Measurements from ENCODE around the gene REPS1.

Gene REPS1

GRCh38 chr6:138965291-138965874, 22.7 kb downstream of the REPS1 start:
- H3K27me3 ChIP-seq (ENCODE audit: insufficient read depth, low read length): no peaks in the 10 kb centered on the region
- H3K23ac ChIP-seq (ENCODE audit: low read length): no peak overlapping the region
- H3K36me3 ChIP-seq (ENCODE audit: control insufficient read depth in 1 of 2, insufficient read depth in 2 of 2, low read length in 2 of 2): no peaks in the 10 kb centered on the region
- peaks cover under 1% of the 10 kb centered on the region for H3K79me2 ChIP-seq (ENCODE audit: control insufficient read depth, insufficient read depth, low read length, poor library complexity)
- H4K91ac ChIP-seq (ENCODE audit: low read depth, low read length): no peak overlapping the region
- no peak overlapping the region for H2BK12ac ChIP-seq (ENCODE audit: low read length)
- H4K8ac ChIP-seq (ENCODE audit: low read depth, low read length): no peak overlapping the region
- H3K27ac ChIP-seq (ENCODE audit: low read depth, low read length): no peak overlapping the region
- no peak overlapping the region for H2AK5ac ChIP-seq (ENCODE audit: low read length)
- H3K79me1 ChIP-seq (ENCODE audit: low read length): no peaks in the 10 kb centered on the region
- H3K14ac ChIP-seq (ENCODE audit: low read length): no peak overlapping the region
- H3K9ac ChIP-seq (ENCODE audit: low read length): no peak overlapping the region
- no peak overlapping the region for H2AFZ ChIP-seq (ENCODE audit: insufficient read depth, low read length, poor library complexity)
- H4K12ac ChIP-seq (ENCODE audit: low read depth, low read length): no peak overlapping the region
- H3K9me3 ChIP-seq (ENCODE audit: insufficient read depth, low read depth, low read length): no peaks in the 10 kb centered on the region
- no CpG with 5 or more reads among the region's 4 CpGs for WGBS (ENCODE audit: extremely low coverage, insufficient coverage, insufficient read length)
- H3K4me3 ChIP-seq (ENCODE audit: low read depth, low read length): no peak overlapping the region
- no peak overlapping the region for H2BK5ac ChIP-seq (ENCODE audit: low read depth, low read length, poor library complexity)
- DNase-seq: no peak
- H3K18ac ChIP-seq (ENCODE audit: low read length): no peak overlapping the region
- no peak overlapping the region for H3K4ac ChIP-seq (ENCODE audit: low read depth, low read length)
- H2BK120ac ChIP-seq (ENCODE audit: insufficient read depth, low read length, poor library complexity): no peak overlapping the region
- H3K4me1 ChIP-seq (ENCODE audit: control insufficient read depth in 1 of 2, insufficient read depth in 2 of 2, low read length in 2 of 2): no peaks in the 10 kb centered on the region
- H3K4me2 ChIP-seq (ENCODE audit: low read length): no peak overlapping the region

- H2BK5ac ChIP-seq (ENCODE audit: low read depth, low read length, poor library complexity): no peak overlapping the region
- H3K23ac ChIP-seq (ENCODE audit: low read length): no peak overlapping the region
- no peaks in the 10 kb centered on the region for H3K9me3 ChIP-seq (ENCODE audit: insufficient read depth, low read depth, low read length)
- H3K4me3 ChIP-seq (ENCODE audit: low read depth, low read length): no peak overlapping the region
- H3K27me3 ChIP-seq (ENCODE audit: insufficient read depth, low read length): no peaks in the 10 kb centered on the region
- H3K18ac ChIP-seq (ENCODE audit: low read length): no peak overlapping the region
- no peaks in the 10 kb centered on the region for H3K4me1 ChIP-seq (ENCODE audit: control insufficient read depth in 1 of 2, insufficient read depth in 2 of 2, low read length in 2 of 2)
- H3K27ac ChIP-seq (ENCODE audit: low read depth, low read length): no peak overlapping the region
- no peak overlapping the region for H2BK12ac ChIP-seq (ENCODE audit: low read length)
- H3K79me2 ChIP-seq (ENCODE audit: control insufficient read depth, insufficient read depth, low read length, poor library complexity): no peaks in the 10 kb centered on the region
- H3K36me3 ChIP-seq (ENCODE audit: control insufficient read depth in 1 of 2, insufficient read depth in 2 of 2, low read length in 2 of 2): no peaks in the 10 kb centered on the region
- no peak for DNase-seq
- H4K8ac ChIP-seq (ENCODE audit: low read depth, low read length): no peak overlapping the region
- no peak overlapping the region for H3K4ac ChIP-seq (ENCODE audit: low read depth, low read length)
- H3K79me1 ChIP-seq (ENCODE audit: low read length): no peaks in the 10 kb centered on the region
- H3K4me2 ChIP-seq (ENCODE audit: low read length): no peak overlapping the region
- H3K14ac ChIP-seq (ENCODE audit: low read length): no peak overlapping the region
- no peak overlapping the region for H3K9ac ChIP-seq (ENCODE audit: low read length)
- H4K12ac ChIP-seq (ENCODE audit: low read depth, low read length): no peak overlapping the region
- WGBS (ENCODE audit: extremely low coverage, insufficient coverage, insufficient read length): no CpG with 5 or more reads among the region's 1 CpG
- no peak overlapping the region for H2AFZ ChIP-seq (ENCODE audit: insufficient read depth, low read length, poor library complexity)
- H2BK120ac ChIP-seq (ENCODE audit: insufficient read depth, low read length, poor library complexity): no peak overlapping the region
- H4K91ac ChIP-seq (ENCODE audit: low read depth, low read length): no peak overlapping the region
- H2AK5ac ChIP-seq (ENCODE audit: low read length): no peak overlapping the region
Observed at GRCh38 chr6:138964012-138964411, 24.0 kb downstream of the REPS1 start.

- Histone ChIP-seq H3K9ac (ENCODE audit: low read length) (no peak overlapping the region), H2BK12ac (ENCODE audit: low read length) (no peak overlapping the region), H3K9me3 (ENCODE audit: insufficient read depth, low read depth, low read length) (no peaks in the 10 kb centered on the region), H3K23ac (ENCODE audit: low read length) (no peak overlapping the region), H3K79me1 (ENCODE audit: low read length) (no peaks in the 10 kb centered on the region), H4K91ac (ENCODE audit: low read depth, low read length) (no peak overlapping the region), H3K14ac (ENCODE audit: low read length) (no peak overlapping the region), H3K36me3 (ENCODE audit: control insufficient read depth in 1 of 2, insufficient read depth in 2 of 2, low read length in 2 of 2) (no peaks in the 10 kb centered on the region), H3K4me3 (ENCODE audit: low read depth, low read length) (no peak overlapping the region), H3K79me2 (ENCODE audit: control insufficient read depth, insufficient read depth, low read length, poor library complexity) (no peaks in the 10 kb centered on the region), H3K27ac (ENCODE audit: low read depth, low read length) (no peak overlapping the region), H4K8ac (ENCODE audit: low read depth, low read length) (no peak overlapping the region), H2AK5ac (ENCODE audit: low read length) (no peak overlapping the region), H2BK120ac (ENCODE audit: insufficient read depth, low read length, poor library complexity) (no peak overlapping the region), H3K4me2 (ENCODE audit: low read length) (no peak overlapping the region), H3K4me1 (ENCODE audit: control insufficient read depth in 1 of 2, insufficient read depth in 2 of 2, low read length in 2 of 2) (no peaks in the 10 kb centered on the region), H4K12ac (ENCODE audit: low read depth, low read length) (no peak overlapping the region), H3K27me3 (ENCODE audit: insufficient read depth, low read length) (no peaks in the 10 kb centered on the region), H2BK5ac (ENCODE audit: low read depth, low read length, poor library complexity) (no peak overlapping the region), H3K18ac (ENCODE audit: low read length) (no peak overlapping the region), H2AFZ (ENCODE audit: insufficient read depth, low read length, poor library complexity) (no peak overlapping the region), H3K4ac (ENCODE audit: low read depth, low read length) (no peak overlapping the region)
- WGBS (ENCODE audit: extremely low coverage, insufficient coverage, insufficient read length): no CpG with 5 or more reads among the region's 3 CpGs
- no peak for DNase-seq
Observed at GRCh38 chr6:138963531-138963930, 24.5 kb downstream of the REPS1 start.

GRCh38 chr6:138963119-138963518, 24.9 kb downstream of the REPS1 start:
- no peak overlapping the region for H3K14ac ChIP-seq (ENCODE audit: low read length)
- no CpG with 5 or more reads among the region's 3 CpGs for WGBS (ENCODE audit: extremely low coverage, insufficient coverage, insufficient read length)
- no peak overlapping the region for H4K12ac ChIP-seq (ENCODE audit: low read depth, low read length)
- H3K18ac ChIP-seq (ENCODE audit: low read length): no peak overlapping the region
- H3K9ac ChIP-seq (ENCODE audit: low read length): no peak overlapping the region
- no peak overlapping the region for H3K4ac ChIP-seq (ENCODE audit: low read depth, low read length)
- H3K79me1 ChIP-seq (ENCODE audit: low read length): no peaks in the 10 kb centered on the region
- DNase-seq: no peak
- H3K27ac ChIP-seq (ENCODE audit: low read depth, low read length): no peak overlapping the region
- H3K4me1 ChIP-seq (ENCODE audit: control insufficient read depth in 1 of 2, insufficient read depth in 2 of 2, low read length in 2 of 2): no peaks in the 10 kb centered on the region
- no peaks in the 10 kb centered on the region for H3K79me2 ChIP-seq (ENCODE audit: control insufficient read depth, insufficient read depth, low read length, poor library complexity)
- H3K36me3 ChIP-seq (ENCODE audit: control insufficient read depth in 1 of 2, insufficient read depth in 2 of 2, low read length in 2 of 2): no peaks in the 10 kb centered on the region
- H4K8ac ChIP-seq (ENCODE audit: low read depth, low read length): no peak overlapping the region
- no peak overlapping the region for H2BK5ac ChIP-seq (ENCODE audit: low read depth, low read length, poor library complexity)
- H2AK5ac ChIP-seq (ENCODE audit: low read length): no peak overlapping the region
- H2AFZ ChIP-seq (ENCODE audit: insufficient read depth, low read length, poor library complexity): no peak overlapping the region
- H3K27me3 ChIP-seq (ENCODE audit: insufficient read depth, low read length): no peaks in the 10 kb centered on the region
- H3K23ac ChIP-seq (ENCODE audit: low read length): no peak overlapping the region
- no peak overlapping the region for H2BK12ac ChIP-seq (ENCODE audit: low read length)
- no peak overlapping the region for H3K4me2 ChIP-seq (ENCODE audit: low read length)
- no peak overlapping the region for H3K4me3 ChIP-seq (ENCODE audit: low read depth, low read length)
- no peaks in the 10 kb centered on the region for H3K9me3 ChIP-seq (ENCODE audit: insufficient read depth, low read depth, low read length)
- no peak overlapping the region for H4K91ac ChIP-seq (ENCODE audit: low read depth, low read length)
- no peak overlapping the region for H2BK120ac ChIP-seq (ENCODE audit: insufficient read depth, low read length, poor library complexity)

All from trophoblast cell (in vitro differentiated cells and primary cell).